GM23338 (cell line): Measurements from ENCODE around the gene PLA2G6. TPM values are rescaled to one million over a fixed set of nuclear protein-coding genes. Genes with fewer than 3 reads are reported as not detected.

Experiments used
- ATAC-seq: fragments of 200-7000 bp; cut with Tn5 transposase; 3 replicates; pipeline ENCODE4 v1.9.1; 2020
- DNase-seq: peaks from one replicate; pipeline ENCODE4 v3.0.0-alpha.2; 2015; ENCODE audit warnings: low spot score
- H2AFZ ChIP-seq: fragments of 200-600 bp; sonication (generic); 2 replicates; pipeline ENCODE4 v1.8.0; 2016; ENCODE audit warnings: antibody characterized with exemption, mild to moderate bottlenecking, moderate library complexity
- H3F3A ChIP-seq: fragments of 200-600 bp; sonication (generic); replicated peaks from 2 replicates; pipeline ENCODE4 v1.8.0; 2017; ENCODE audit warnings: antibody characterized with exemption, mixed run types, low read depth
- H3K27ac ChIP-seq: fragments of 200-600 bp; sonication (generic); 2 replicates; pipeline ENCODE4 v1.6.1; 2016; ENCODE audit warnings: low read depth
- H3K27me3 ChIP-seq: fragments of 200-600 bp; sonication (generic); 2 replicates; pipeline ENCODE4 v1.8.0; 2016; ENCODE audit warnings: mild to moderate bottlenecking, mixed run types, moderate library complexity; ENCODE audit not compliant: insufficient read depth
- H3K36me3 ChIP-seq: fragments of 200-600 bp; sonication (generic); 2 replicates; pipeline ENCODE4 v1.8.0; 2016; ENCODE audit warnings: mild to moderate bottlenecking; ENCODE audit not compliant: insufficient read depth
- H3K4me1 ChIP-seq: fragments of 200-600 bp; sonication (generic); 2 replicates; pipeline ENCODE4 v1.8.0; 2016; ENCODE audit warnings: mild to moderate bottlenecking, moderate library complexity; ENCODE audit not compliant: insufficient read depth
- H3K4me2 ChIP-seq: fragments of 200-600 bp; sonication (generic); 2 replicates; pipeline ENCODE4 v1.7.1; 2017; ENCODE audit warnings: mixed run types
- H3K4me3 ChIP-seq: fragments of 200-600 bp; sonication (generic); 2 replicates; pipeline ENCODE4 v1.6.1; 2016; ENCODE audit warnings: mixed run types
- H3K79me2 ChIP-seq: fragments of 200-600 bp; sonication (generic); replicated peaks from 2 replicates; pipeline ENCODE4 v1.8.0; 2017; ENCODE audit warnings: mild to moderate bottlenecking; ENCODE audit not compliant: insufficient read depth
- H3K9me2 ChIP-seq: fragments of 200-600 bp; sonication (generic); 2 replicates; pipeline ENCODE4 v1.8.0; 2017; ENCODE audit not compliant: insufficient read depth
- H4K20me1 ChIP-seq: fragments of 200-600 bp; sonication (generic); replicated peaks from 2 replicates; pipeline ENCODE4 v1.8.0; 2017; ENCODE audit warnings: mild to moderate bottlenecking; ENCODE audit not compliant: insufficient read depth
- H3K27ac Mint-ChIP-seq: 2 replicates; pipeline ENCODE4 v1.8.0; 2020; ENCODE audit warnings: inconsistent platforms, mild to moderate bottlenecking, moderate library complexity, mixed read lengths
- H3K27me3 Mint-ChIP-seq: 3 replicates; pipeline ENCODE4 v1.8.0; 2022; ENCODE audit warnings: low read depth, mild to moderate bottlenecking, moderate library complexity, mixed read lengths, inconsistent platforms; ENCODE audit not compliant: insufficient read depth, poor library complexity
- H3K36me3 Mint-ChIP-seq: 3 replicates; pipeline ENCODE4 v1.8.0; 2021; ENCODE audit warnings: low read depth, mild to moderate bottlenecking, inconsistent platforms, moderate library complexity, mixed read lengths
- H3K4me1 Mint-ChIP-seq: 3 replicates; pipeline ENCODE4 v1.8.0; 2020; ENCODE audit warnings: mild to moderate bottlenecking, inconsistent platforms, mixed read lengths
- H3K4me3 Mint-ChIP-seq: 3 replicates; pipeline ENCODE4 v1.8.0; 2021; ENCODE audit warnings: moderate library complexity, mild to moderate bottlenecking, inconsistent platforms, mixed read lengths
- H3K9me3 Mint-ChIP-seq: 3 replicates; pipeline ENCODE4 v1.8.0; 2020; ENCODE audit warnings: moderate library complexity, mild to moderate bottlenecking, inconsistent platforms, mixed read lengths
- CREB1 ChIP-seq: fragments of 250-450 bp; sonication (Bioruptor Pico); IDR thresholded peaks from 2 replicates; pipeline ENCODE4 v1.5.0; 2020; ENCODE audit warnings: low read depth, mild to moderate bottlenecking, moderate library complexity
- EZH2 ChIP-seq: fragments of 200-600 bp; sonication (generic); IDR thresholded peaks from one replicate; pipeline ENCODE4 v1.8.0; 2017; ENCODE audit warnings: antibody characterized with exemption, mild to moderate bottlenecking, low read depth; ENCODE audit not compliant: unreplicated experiment
- EZH2phosphoT487 ChIP-seq: fragments of 200-600 bp; sonication (generic); IDR thresholded peaks from one replicate; pipeline ENCODE4 v1.8.1; 2018; ENCODE audit warnings: antibody characterized with exemption; ENCODE audit not compliant: unreplicated experiment
- JUNB ChIP-seq: IDR thresholded peaks from one replicate; pipeline ENCODE4 v1.6.1; 2016; ENCODE audit warnings: antibody characterized with exemption; ENCODE audit not compliant: unreplicated experiment
- POLR2AphosphoS5 ChIP-seq: IDR thresholded peaks from 2 replicates; pipeline ENCODE4 v1.6.1; 2016; ENCODE audit warnings: antibody characterized with exemption, low read depth
- ZNF114 ChIP-seq: fragments of 250-450 bp; sonication (Bioruptor Pico); IDR thresholded peaks from 2 replicates; pipeline ENCODE4 v1.5.0; 2020; ENCODE audit warnings: mild to moderate bottlenecking, moderate library complexity
- ZNF331 ChIP-seq: fragments of 250-450 bp; sonication (Bioruptor Pico); IDR thresholded peaks from 2 replicates; pipeline ENCODE4 v1.5.0; 2020; ENCODE audit warnings: low read depth, mild to moderate bottlenecking, moderate library complexity
- polyA plus RNA-seq: library from polyadenylated mRNA; unstranded; fragments of >200 nt; fragmentation: Nextera tagmentation; extraction: Ambion mirVana; gene quantifications from 2 replicates; pipeline ENCODE4 v1.2.1, GENCODE V29; 2016
- total RNA-seq: library from RNA; depleted of rRNA; stranded (reverse); fragments of >200 nt; shearing (Covaris generic); gene quantifications from 2 replicates; pipeline ENCODE4 v1.2.3, GENCODE V29; 2014
- TF ChIP-seq, protein P1 (sequence below): IDR thresholded peaks from 2 replicates; pipeline ENCODE4 v1.6.1; 2016; ENCODE audit warnings: antibody characterized with exemption
- TF ChIP-seq, protein P2 (sequence below): fragments of 250-450 bp; sonication (Bioruptor Pico); IDR thresholded peaks from 2 replicates; pipeline ENCODE4 v1.5.0; 2020; ENCODE audit warnings: mild to moderate bottlenecking, moderate library complexity

PLA2G6 gene
- total and polyA plus RNA-seq, 2 experiments from 2014 or later = 4.5 to 12.6 TPM

DNA sequence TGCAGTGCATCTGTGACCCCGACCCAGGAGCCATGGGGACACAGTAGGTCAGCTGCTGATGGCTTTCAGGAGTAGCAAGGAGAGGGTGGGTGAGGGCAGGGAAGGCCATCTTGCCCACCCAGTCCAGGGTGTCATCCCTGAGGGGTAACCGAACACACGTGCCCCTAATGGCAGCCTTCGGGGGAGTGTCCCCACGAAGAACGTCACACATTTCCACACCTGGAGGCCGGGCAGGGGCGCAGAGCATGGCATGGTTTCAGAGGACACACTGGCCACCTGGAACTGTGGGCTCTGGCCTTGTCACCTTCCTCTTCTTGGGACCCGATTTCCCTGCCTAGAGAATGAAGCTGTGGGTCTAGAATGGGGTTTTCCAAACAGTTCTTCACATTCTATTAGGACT lies 51.8 kb downstream of the PLA2G6 start:
- H3K4me3 Mint-ChIP-seq = no peak overlapping the region
- H3K9me2 ChIP-seq = no peaks in the 10 kb centered on the region
- no peak overlapping the region for H2AFZ ChIP-seq
- no peaks in the 10 kb centered on the region for H4K20me1 ChIP-seq
- DNase-seq (no peak), ATAC-seq (no peak)
- no peaks in the 10 kb centered on the region for H3K36me3 ChIP-seq
- TF ChIP-seq CREB1 (CRISPR knock-in tag) (no peak), EZH2 (no peak)
- H3K4me3 ChIP-seq = no peak overlapping the region
- no peak overlapping the region for H3K4me2 ChIP-seq
- H3K9me3 Mint-ChIP-seq = no peaks in the 10 kb centered on the region
- H3K4me1 ChIP-seq = no peaks in the 10 kb centered on the region
- H3K27me3 ChIP-seq = no peaks in the 10 kb centered on the region
- 0 out of 2 replicates have a peak, but pooled peaks cover 3% of the 10 kb centered on the region for H3F3A ChIP-seq
- H3K79me2 ChIP-seq = no peaks in the 10 kb centered on the region
- peaks cover 3% of the 10 kb centered on the region; the same call in 1 of the 3 replicates for H3K36me3 Mint-ChIP-seq
- peaks cover 8% of the 10 kb centered on the region for H3K27me3 Mint-ChIP-seq
- H3K27ac ChIP-seq = no peak overlapping the region
- H3K27ac Mint-ChIP-seq = no peak overlapping the region
- H3K4me1 Mint-ChIP-seq = no peaks in the 10 kb centered on the region; the same call in 2 of the 3 replicates

DNA sequence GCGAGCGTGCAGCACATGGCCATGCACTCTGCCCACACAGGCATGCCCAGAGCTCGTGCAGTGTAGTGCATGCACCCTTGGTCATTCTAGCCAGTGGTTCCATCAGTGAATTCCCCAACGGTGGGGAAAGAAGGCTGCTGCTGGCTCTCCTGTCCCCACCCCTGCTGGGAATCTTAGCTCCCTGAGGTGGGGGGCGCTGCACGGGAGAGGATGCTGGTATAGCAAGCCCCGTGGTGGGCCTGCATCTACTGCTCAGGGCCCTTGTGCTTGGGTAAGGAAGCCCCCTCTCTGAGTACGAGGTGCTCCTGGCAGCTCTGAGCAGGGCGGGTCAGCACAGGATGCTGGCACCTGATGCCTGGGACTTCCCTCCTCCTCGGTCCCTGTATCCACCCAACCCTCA lies 52.6 kb downstream of the PLA2G6 start:
- Histone ChIP-seq H3K4me3 (no peak overlapping the region), H3K79me2 (no peaks in the 10 kb centered on the region), H3K9me2 (no peaks in the 10 kb centered on the region), H3K36me3 (no peaks in the 10 kb centered on the region), H3F3A (0 out of 2 replicates have a peak, but pooled peaks cover 3% of the 10 kb centered on the region), H3K4me2 (no peak overlapping the region), H4K20me1 (no peaks in the 10 kb centered on the region), H2AFZ (no peak overlapping the region), H3K27me3 (no peaks in the 10 kb centered on the region), H3K4me1 (no peaks in the 10 kb centered on the region), H3K27ac (no peak overlapping the region)
- Mint-ChIP-seq H3K27me3 (peaks cover 5% of the 10 kb centered on the region), H3K4me1 (peaks cover 4% of the 10 kb centered on the region), H3K36me3 (no peaks in the 10 kb centered on the region; the same call in 2 of the 3 replicates), H3K4me3 (no peak overlapping the region), H3K9me3 (no peaks in the 10 kb centered on the region), H3K27ac (no peak overlapping the region)
- TF ChIP-seq, protein P1, sequence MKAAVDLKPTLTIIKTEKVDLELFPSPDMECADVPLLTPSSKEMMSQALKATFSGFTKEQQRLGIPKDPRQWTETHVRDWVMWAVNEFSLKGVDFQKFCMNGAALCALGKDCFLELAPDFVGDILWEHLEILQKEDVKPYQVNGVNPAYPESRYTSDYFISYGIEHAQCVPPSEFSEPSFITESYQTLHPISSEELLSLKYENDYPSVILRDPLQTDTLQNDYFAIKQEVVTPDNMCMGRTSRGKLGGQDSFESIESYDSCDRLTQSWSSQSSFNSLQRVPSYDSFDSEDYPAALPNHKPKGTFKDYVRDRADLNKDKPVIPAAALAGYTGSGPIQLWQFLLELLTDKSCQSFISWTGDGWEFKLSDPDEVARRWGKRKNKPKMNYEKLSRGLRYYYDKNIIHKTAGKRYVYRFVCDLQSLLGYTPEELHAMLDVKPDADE = no peak
- no peak for TF ChIP-seq ZNF331 (CRISPR knock-in tag)
- ATAC-seq (no peak), DNase-seq (no peak)

DNA sequence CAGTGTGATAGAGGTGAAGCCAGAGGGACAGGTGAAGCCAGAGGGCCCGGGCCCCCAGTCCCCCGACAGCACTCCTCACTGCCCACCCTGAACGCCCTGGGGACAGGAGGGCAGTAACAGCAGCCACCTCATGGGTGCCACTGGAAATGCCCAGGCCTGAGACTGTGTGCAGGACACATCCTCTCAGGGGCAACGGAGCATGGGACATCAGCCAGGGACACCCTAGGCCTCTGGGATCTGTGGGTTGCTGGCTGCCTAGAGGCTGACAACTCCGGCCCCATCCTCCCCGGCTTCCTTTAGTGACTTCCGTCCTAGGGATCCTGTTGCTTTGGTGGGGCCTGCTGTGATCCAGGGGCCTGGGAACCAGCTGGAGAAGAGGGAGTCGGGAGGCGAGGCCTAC lies 53.8 kb downstream of the PLA2G6 start:
- Histone ChIP-seq H2AFZ (no peak overlapping the region), H3K27ac (no peak overlapping the region), H3K4me2 (no peak overlapping the region), H3K79me2 (no peaks in the 10 kb centered on the region), H3K36me3 (no peaks in the 10 kb centered on the region), H3K4me3 (no peak overlapping the region), H3K9me2 (no peaks in the 10 kb centered on the region), H3K27me3 (no peaks in the 10 kb centered on the region), H3F3A (0 out of 2 replicates have a peak, but pooled peaks cover 3% of the 10 kb centered on the region), H3K4me1 (no peaks in the 10 kb centered on the region), H4K20me1 (no peaks in the 10 kb centered on the region)
- H3K9me3 Mint-ChIP-seq = no peaks in the 10 kb centered on the region
- peaks cover 5% of the 10 kb centered on the region for H3K27me3 Mint-ChIP-seq
- no peak overlapping the region for H3K4me3 Mint-ChIP-seq
- no peaks in the 10 kb centered on the region; the same call in 2 of the 3 replicates for H3K36me3 Mint-ChIP-seq
- peaks cover 4% of the 10 kb centered on the region for H3K4me1 Mint-ChIP-seq
- ATAC-seq (no peak), DNase-seq (no peak)
- no peak overlapping the region for H3K27ac Mint-ChIP-seq
- TF ChIP-seq POLR2AphosphoS5 = no peak
- no peak for TF ChIP-seq ZNF331 (CRISPR knock-in tag)
- no peak for TF ChIP-seq ZNF114 (CRISPR knock-in tag)
- no peak for TF ChIP-seq EZH2phosphoT487
- TF ChIP-seq, protein P2, sequence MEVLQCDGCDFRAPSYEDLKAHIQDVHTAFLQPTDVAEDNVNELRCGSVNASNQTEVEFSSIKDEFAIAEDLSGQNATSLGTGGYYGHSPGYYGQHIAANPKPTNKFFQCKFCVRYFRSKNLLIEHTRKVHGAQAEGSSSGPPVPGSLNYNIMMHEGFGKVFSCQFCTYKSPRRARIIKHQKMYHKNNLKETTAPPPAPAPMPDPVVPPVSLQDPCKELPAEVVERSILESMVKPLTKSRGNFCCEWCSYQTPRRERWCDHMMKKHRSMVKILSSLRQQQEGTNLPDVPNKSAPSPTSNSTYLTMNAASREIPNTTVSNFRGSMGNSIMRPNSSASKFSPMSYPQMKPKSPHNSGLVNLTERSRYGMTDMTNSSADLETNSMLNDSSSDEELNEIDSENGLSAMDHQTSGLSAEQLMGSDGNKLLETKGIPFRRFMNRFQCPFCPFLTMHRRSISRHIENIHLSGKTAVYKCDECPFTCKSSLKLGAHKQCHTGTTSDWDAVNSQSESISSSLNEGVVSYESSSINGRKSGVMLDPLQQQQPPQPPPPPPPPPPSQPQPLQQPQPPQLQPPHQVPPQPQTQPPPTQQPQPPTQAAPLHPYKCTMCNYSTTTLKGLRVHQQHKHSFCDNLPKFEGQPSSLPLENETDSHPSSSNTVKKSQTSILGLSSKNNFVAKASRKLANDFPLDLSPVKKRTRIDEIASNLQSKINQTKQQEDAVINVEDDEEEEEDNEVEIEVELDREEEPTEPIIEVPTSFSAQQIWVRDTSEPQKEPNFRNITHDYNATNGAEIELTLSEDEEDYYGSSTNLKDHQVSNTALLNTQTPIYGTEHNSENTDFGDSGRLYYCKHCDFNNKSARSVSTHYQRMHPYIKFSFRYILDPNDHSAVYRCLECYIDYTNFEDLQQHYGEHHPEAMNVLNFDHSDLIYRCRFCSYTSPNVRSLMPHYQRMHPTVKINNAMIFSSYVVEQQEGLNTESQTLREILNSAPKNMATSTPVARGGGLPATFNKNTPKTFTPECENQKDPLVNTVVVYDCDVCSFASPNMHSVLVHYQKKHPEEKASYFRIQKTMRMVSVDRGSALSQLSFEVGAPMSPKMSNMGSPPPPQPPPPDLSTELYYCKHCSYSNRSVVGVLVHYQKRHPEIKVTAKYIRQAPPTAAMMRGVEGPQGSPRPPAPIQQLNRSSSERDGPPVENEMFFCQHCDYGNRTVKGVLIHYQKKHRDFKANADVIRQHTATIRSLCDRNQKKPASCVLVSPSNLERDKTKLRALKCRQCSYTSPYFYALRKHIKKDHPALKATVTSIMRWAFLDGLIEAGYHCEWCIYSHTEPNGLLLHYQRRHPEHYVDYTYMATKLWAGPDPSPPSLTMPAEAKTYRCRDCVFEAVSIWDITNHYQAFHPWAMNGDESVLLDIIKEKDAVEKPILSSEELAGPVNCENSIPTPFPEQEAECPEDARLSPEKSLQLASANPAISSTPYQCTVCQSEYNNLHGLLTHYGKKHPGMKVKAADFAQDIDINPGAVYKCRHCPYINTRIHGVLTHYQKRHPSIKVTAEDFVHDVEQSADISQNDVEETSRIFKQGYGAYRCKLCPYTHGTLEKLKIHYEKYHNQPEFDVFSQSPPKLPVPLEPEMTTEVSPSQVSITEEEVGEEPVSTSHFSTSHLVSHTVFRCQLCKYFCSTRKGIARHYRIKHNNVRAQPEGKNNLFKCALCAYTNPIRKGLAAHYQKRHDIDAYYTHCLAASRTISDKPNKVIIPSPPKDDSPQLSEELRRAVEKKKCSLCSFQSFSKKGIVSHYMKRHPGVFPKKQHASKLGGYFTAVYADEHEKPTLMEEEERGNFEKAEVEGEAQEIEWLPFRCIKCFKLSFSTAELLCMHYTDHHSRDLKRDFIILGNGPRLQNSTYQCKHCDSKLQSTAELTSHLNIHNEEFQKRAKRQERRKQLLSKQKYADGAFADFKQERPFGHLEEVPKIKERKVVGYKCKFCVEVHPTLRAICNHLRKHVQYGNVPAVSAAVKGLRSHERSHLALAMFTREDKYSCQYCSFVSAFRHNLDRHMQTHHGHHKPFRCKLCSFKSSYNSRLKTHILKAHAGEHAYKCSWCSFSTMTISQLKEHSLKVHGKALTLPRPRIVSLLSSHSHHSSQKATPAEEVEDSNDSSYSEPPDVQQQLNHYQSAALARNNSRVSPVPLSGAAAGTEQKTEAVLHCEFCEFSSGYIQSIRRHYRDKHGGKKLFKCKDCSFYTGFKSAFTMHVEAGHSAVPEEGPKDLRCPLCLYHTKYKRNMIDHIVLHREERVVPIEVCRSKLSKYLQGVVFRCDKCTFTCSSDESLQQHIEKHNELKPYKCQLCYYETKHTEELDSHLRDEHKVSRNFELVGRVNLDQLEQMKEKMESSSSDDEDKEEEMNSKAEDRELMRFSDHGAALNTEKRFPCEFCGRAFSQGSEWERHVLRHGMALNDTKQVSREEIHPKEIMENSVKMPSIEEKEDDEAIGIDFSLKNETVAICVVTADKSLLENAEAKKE (CRISPR knock-in tag) = no peak
- no peak for TF ChIP-seq JUNB
- TF ChIP-seq CREB1 (CRISPR knock-in tag) = no peak
